Keratinocyte (primary cell): Measurements from ENCODE around the gene ATG10. TPM values are rescaled to one million over a fixed set of nuclear protein-coding genes. Genes with fewer than 3 reads are reported as not detected.

Source experiments
- DNase-seq: peaks from one replicate; pipeline ENCODE4 v3.0.0-alpha.2; 2011; ENCODE audit warnings: low read depth, missing footprints, low spot score
- FAIRE-seq: peaks from 2 replicates; lab custom pipeline; 2011; peaks lifted over from hg19 to GRCh38; lab: Jason Lieb, UNC
- H2AFZ ChIP-seq: 2 replicates; pipeline ENCODE4 v1.6.0; 2012; ENCODE audit warnings: low read length, control low read depth, inconsistent platforms; ENCODE audit not compliant: control insufficient read depth
- H3K27ac ChIP-seq: 2 replicates; pipeline ENCODE4 v1.5.1; 2011; ENCODE audit warnings: low read length; ENCODE audit not compliant: control insufficient read depth, insufficient read depth
- H3K27me3 ChIP-seq: 3 replicates; pipeline ENCODE4 v1.6.0; 2011; ENCODE audit warnings: low read length; ENCODE audit not compliant: control insufficient read depth, insufficient read depth; ENCODE audit errors: extremely low read depth
- H3K36me3 ChIP-seq, 2 experiments: 2 replicates in 1 of 2; 3 replicates in 1 of 2; pipeline ENCODE4 v1.5.1; 2011; ENCODE audit warnings: low read length in 2 of 2, mild to moderate bottlenecking in 1 of 2; ENCODE audit not compliant: control insufficient read depth in 2 of 2, insufficient read depth in 2 of 2; ENCODE audit errors: extremely low read depth in 1 of 2
- H3K4me1 ChIP-seq: 3 replicates; pipeline ENCODE4 v1.5.1; 2011; ENCODE audit warnings: low read length; ENCODE audit not compliant: control insufficient read depth, insufficient read depth; ENCODE audit errors: extremely low read depth
- H3K4me2 ChIP-seq: 3 replicates; pipeline ENCODE4 v1.6.0; 2011; ENCODE audit warnings: low read depth, low read length; ENCODE audit not compliant: control insufficient read depth, insufficient read depth; ENCODE audit errors: extremely low read depth
- H3K4me3 ChIP-seq, 3 experiments: fragments of 200-600 bp in 1 of 3; sonication (generic) in 1 of 3; 2 replicates in 2 of 3; 3 replicates in 1 of 3; pipeline ENCODE4 v1.5.1; 2011 to 2016; ENCODE audit warnings: low read length in 3 of 3, mild to moderate bottlenecking in 3 of 3, control low read depth in 2 of 3, inconsistent platforms in 1 of 3, low read depth in 1 of 3, mixed read lengths in 1 of 3, mixed run types in 1 of 3, moderate library complexity in 1 of 3; ENCODE audit not compliant: control insufficient read depth in 2 of 3, insufficient read depth in 2 of 3; ENCODE audit errors: extremely low read depth in 1 of 3
- H3K79me2 ChIP-seq: 2 replicates; pipeline ENCODE4 v1.6.0; 2012; ENCODE audit warnings: low read length; ENCODE audit not compliant: control insufficient read depth, insufficient read depth
- H3K9ac ChIP-seq: 3 replicates; pipeline ENCODE4 v1.6.0; 2011; ENCODE audit warnings: low read length; ENCODE audit not compliant: control insufficient read depth, insufficient read depth; ENCODE audit errors: extremely low read depth
- H3K9me1 ChIP-seq: 3 replicates; pipeline ENCODE4 v1.6.0; 2011; ENCODE audit warnings: low read length; ENCODE audit not compliant: control insufficient read depth, insufficient read depth; ENCODE audit errors: extremely low read depth
- H3K9me3 ChIP-seq: 2 replicates; pipeline ENCODE4 v1.5.1; 2012; ENCODE audit warnings: low read depth, low read length; ENCODE audit not compliant: control insufficient read depth
- H4K20me1 ChIP-seq: 3 replicates; pipeline ENCODE4 v1.6.0; 2011; ENCODE audit warnings: low read length; ENCODE audit not compliant: control insufficient read depth, insufficient read depth; ENCODE audit errors: extremely low read depth
- CTCF ChIP-seq, 3 experiments: IDR thresholded peaks in 1 of 3; conservative IDR thresholded peaks in 1 of 3; optimal IDR thresholded peaks in 1 of 3; 2 replicates in 2 of 3; 3 replicates in 1 of 3; pipeline versions ENCODE3 to v1.5.1; 2011; ENCODE audit warnings: low read length in 3 of 3, mild to moderate bottlenecking in 3 of 3, moderate library complexity in 2 of 3, control low read depth in 1 of 3, inconsistent platforms in 1 of 3; ENCODE audit not compliant: insufficient read depth in 2 of 3; ENCODE audit errors: extremely low read depth in 1 of 3
- EZH2 ChIP-seq: IDR thresholded peaks from one replicate; pipeline ENCODE4 v1.6.1; 2012; ENCODE audit warnings: inconsistent platforms, mild to moderate bottlenecking, low read length, moderate library complexity
- dilution Hi-C: fragments of 300-500 bp; cut with MboI; formaldehyde crosslinking; loops from one replicate; pipeline ENCODE4 v1.7.0; 2020; ENCODE audit warnings: low sequenced_read_pairs; ENCODE audit not compliant: extremely low pct_ligation_motif_present
- polyA minus RNA-seq, 3 experiments: library from RNA; depleted of rRNA, polyadenylated mRNA; stranded (reverse); fragments of >200 nt; gene quantifications; 1 replicate in 1 of 3; 2 replicates in 1 of 3; 3 replicates in 1 of 3; pipeline ENCODE4 v1.2.3, GENCODE V29; 2011
- polyA plus RNA-seq, 5 experiments: library from polyadenylated mRNA; depleted of rRNA in 3 of 5; stranded (reverse) in 3 of 5; stranded (forward) in 1 of 5; unstranded in 1 of 5; fragments of >200 nt; gene quantifications; 1 replicate in 1 of 5; 2 replicates in 3 of 5; 3 replicates in 1 of 5; pipeline versions ENCODE4 v1.2.1 to v1.2.3, GENCODE V29; 2011 to 2012; ENCODE audit warnings: missing spikeins in 2 of 5, low read depth in 1 of 5, low replicate concordance in 1 of 5

ATG10 gene
- polyA plus RNA-seq (3.3 to 5.4 TPM (median 4.3 TPM) in 3 replicates), polyA minus RNA-seq (0.52 to 5.6 TPM (median 4.1 TPM) in 3 replicates)
- 4.6 TPM for polyA plus RNA-seq (2011; ENCODE audit: low read depth)
- polyA plus RNA-seq (2011; cell fraction: cytosol; rRNA removed) = 3.6 and 5.4 TPM in 2 replicates
- 2.1 and 2.9 TPM in 2 replicates for polyA plus RNA-seq (2011; cell fraction: nucleus; rRNA removed)
- polyA plus RNA-seq (2012; ENCODE audit: low replicate concordance) = 7.1 and 7.2 TPM in 2 replicates
- polyA minus RNA-seq (2011; cell fraction: cytosol; rRNA and poly(A)+ RNA removed) = 8.1 TPM
- 3.9 and 6.1 TPM in 2 replicates for polyA minus RNA-seq (2011; cell fraction: nucleus; rRNA and poly(A)+ RNA removed)

GRCh38 chr5:81971712-81972491 is at the start of gene ATG10:
Gene ATG10, plus strand, starts transcription at chr5:81972023. Its CDS starts 15,548 bp downstream, at chr5:81987571.
- Histone ChIP-seq H3K9me3 (no peaks in the 10 kb centered on the region), H3K4me2 (peak within 1 kb of the TSS; percentile 90), H2AFZ (peak within 1 kb of the TSS; percentile 98), H3K27ac (peak within 1 kb of the TSS; percentile 87), H3K9ac (peak within 1 kb of the TSS; percentile 92), H3K9me1 (no peaks in the 10 kb centered on the region), H4K20me1 (no peaks in the 10 kb centered on the region), H3K36me3 (peaks cover 0 to 1% of the 10 kb centered on the region in 2 experiments), H3K4me1 (peaks cover 4% of the 10 kb centered on the region), H3K27me3 (no peaks in the 10 kb centered on the region), H3K79me2 (no peaks in the 10 kb centered on the region), H3K4me3 (peak within 1 kb of the TSS; percentile 83 to 87 (median 86))
- TF ChIP-seq EZH2 = no peak
- peak in 1 of 3 experiments; percentile 10 for TF ChIP-seq CTCF (optimal IDR thresholded peaks at IDR 0.05 in 1 of 3, IDR thresholded peaks at IDR 0.05 in 1 of 3, conservative IDR thresholded peaks at IDR 0.05 in 1 of 3; ENCODE audit: extremely low read depth in 1 of 3, insufficient read depth in 2 of 3, low read length in 3 of 3)
- FAIRE-seq (no peak), DNase-seq (peak; percentile 13)
- dilution Hi-C loops = no loop called here

GRCh38 chr5:81922854-81923279 is 49.0 kb upstream of the ATG10 start:
- no peaks in the 10 kb centered on the region for H3K9me1 ChIP-seq
- H4K20me1 ChIP-seq = no peaks in the 10 kb centered on the region
- no peaks in the 10 kb centered on the region for H3K36me3 ChIP-seq
- H3K27me3 ChIP-seq = no peaks in the 10 kb centered on the region
- H3K79me2 ChIP-seq = no peaks in the 10 kb centered on the region
- H3K4me2 ChIP-seq = no peak overlapping the region
- no peak for DNase-seq
- no peak overlapping the region for H3K4me3 ChIP-seq
- no peak overlapping the region for H3K9ac ChIP-seq
- dilution Hi-C loops = no loop called here
- no peaks in the 10 kb centered on the region for H3K9me3 ChIP-seq
- TF ChIP-seq CTCF (optimal IDR thresholded peaks at IDR 0.05 in 1 of 3, IDR thresholded peaks at IDR 0.05 in 1 of 3, conservative IDR thresholded peaks at IDR 0.05 in 1 of 3; ENCODE audit: extremely low read depth in 1 of 3, insufficient read depth in 2 of 3, low read length in 3 of 3) (no peak), EZH2 (no peak)
- no peak overlapping the region for H3K27ac ChIP-seq
- H2AFZ ChIP-seq = no peak overlapping the region
- FAIRE-seq = no peak
- no peaks in the 10 kb centered on the region for H3K4me1 ChIP-seq
